Measurements from ENCODE around the gene EFL1.
"Not testable (repeated sequence)": the region's sequence is repeated elsewhere in the genome, so short reads cannot be mapped to it uniquely, and the experiment has no call there.

Gene EFL1

GRCh38 chr15:82197733-82198594, 64.6 kb downstream of the EFL1 start:
- peak; percentile 58 for DNase-seq (ENCODE audit: low read depth)

- no peak for DNase-seq (ENCODE audit: low read depth)
These were observed 66.2 kb downstream of the EFL1 start for GRCh38 chr15:82196353-82196752.

GRCh38 chr15:82195818-82196217, 66.7 kb downstream of the EFL1 start:
- not testable (repeated sequence) for DNase-seq (ENCODE audit: low read depth)

- not testable (repeated sequence) for DNase-seq (ENCODE audit: low read depth)
These were observed 68.0 kb downstream of the EFL1 start for GRCh38 chr15:82194488-82194887.

GRCh38 chr15:82193435-82193834, 69.1 kb downstream of the EFL1 start:
- DNase-seq (ENCODE audit: low read depth), result not testable (repeated sequence)

- not testable (repeated sequence) for DNase-seq (ENCODE audit: low read depth)
These were observed 70.1 kb downstream of the EFL1 start for GRCh38 chr15:82192394-82192793.

GRCh38 chr15:82186719-82187406, 75.7 kb downstream of the EFL1 start:
- DNase-seq (ENCODE audit: low read depth), result no peak

GRCh38 chr15:82186161-82186560, 76.4 kb downstream of the EFL1 start:
- no peak for DNase-seq (ENCODE audit: low read depth)

- DNase-seq (ENCODE audit: low read depth), result no peak
These were observed 77.8 kb downstream of the EFL1 start for GRCh38 chr15:82184776-82185175.

- DNase-seq (ENCODE audit: low read depth), result no peak
These were observed 78.2 kb downstream of the EFL1 start for GRCh38 chr15:82184355-82184754.

GRCh38 chr15:82183121-82184031, 79.2 kb downstream of the EFL1 start:
- peak; percentile 77 for DNase-seq (ENCODE audit: low read depth)

GRCh38 chr15:82181371-82181770, 81.2 kb downstream of the EFL1 start:
- no peak for DNase-seq (ENCODE audit: low read depth)

- DNase-seq (ENCODE audit: low read depth), result no peak
These were observed 84.5 kb downstream of the EFL1 start for GRCh38 chr15:82178061-82178460.

- no peak for DNase-seq (ENCODE audit: low read depth)
These were observed 85.1 kb downstream of the EFL1 start for GRCh38 chr15:82177291-82178010.

GRCh38 chr15:82176542-82176941, 86.0 kb downstream of the EFL1 start:
- no peak for DNase-seq (ENCODE audit: low read depth)

- no peak for DNase-seq (ENCODE audit: low read depth)
These were observed 87.9 kb downstream of the EFL1 start for GRCh38 chr15:82174471-82175235.

- DNase-seq (ENCODE audit: low read depth), result no peak
These were observed 89.4 kb downstream of the EFL1 start for GRCh38 chr15:82173108-82173507.

GRCh38 chr15:82172506-82172905, 90.0 kb downstream of the EFL1 start:
- DNase-seq (ENCODE audit: low read depth), result no peak

GRCh38 chr15:82168757-82169156, 93.8 kb downstream of the EFL1 start:
- no peak for DNase-seq (ENCODE audit: low read depth)

GRCh38 chr15:82168296-82168695, 94.2 kb downstream of the EFL1 start:
- DNase-seq (ENCODE audit: low read depth), result no peak

- no peak for DNase-seq (ENCODE audit: low read depth)
These were observed 96.6 kb downstream of the EFL1 start for GRCh38 chr15:82165948-82166376.
